ENCODE data around the gene HOXC4. TPM values are rescaled to one million over a fixed set of nuclear protein-coding genes. Genes with fewer than 3 reads are reported as not detected.

The HOXC4 gene
- total RNA-seq (under 1 TPM; 0.71 to 0.86 TPM), polyA plus RNA-seq (under 1 TPM; 0.18 to 0.31 TPM)
- long read RNA-seq, donor 1, partial matches to known transcripts, result 0 of 2 reads
- long read RNA-seq, donor 1, other reads (novel, unspliced or antisense), result 0 of 2 reads
- long read RNA-seq, donor 2, partial matches to known transcripts, result 0 of 1 reads
- long read RNA-seq, donor 2, other reads (novel, unspliced or antisense), result 0 of 1 reads
- long read RNA-seq, donor 3, result 0 reads
- long read RNA-seq, donor 4, partial matches to known transcripts, result 0 of 2 reads
- long read RNA-seq, donor 4, other reads (novel, unspliced or antisense), result 0 of 2 reads
- long read RNA-seq, donor 5, partial matches to known transcripts, result 0 of 4 reads
- long read RNA-seq, donor 5, other reads (novel, unspliced or antisense), result 0 of 4 reads

DNA sequence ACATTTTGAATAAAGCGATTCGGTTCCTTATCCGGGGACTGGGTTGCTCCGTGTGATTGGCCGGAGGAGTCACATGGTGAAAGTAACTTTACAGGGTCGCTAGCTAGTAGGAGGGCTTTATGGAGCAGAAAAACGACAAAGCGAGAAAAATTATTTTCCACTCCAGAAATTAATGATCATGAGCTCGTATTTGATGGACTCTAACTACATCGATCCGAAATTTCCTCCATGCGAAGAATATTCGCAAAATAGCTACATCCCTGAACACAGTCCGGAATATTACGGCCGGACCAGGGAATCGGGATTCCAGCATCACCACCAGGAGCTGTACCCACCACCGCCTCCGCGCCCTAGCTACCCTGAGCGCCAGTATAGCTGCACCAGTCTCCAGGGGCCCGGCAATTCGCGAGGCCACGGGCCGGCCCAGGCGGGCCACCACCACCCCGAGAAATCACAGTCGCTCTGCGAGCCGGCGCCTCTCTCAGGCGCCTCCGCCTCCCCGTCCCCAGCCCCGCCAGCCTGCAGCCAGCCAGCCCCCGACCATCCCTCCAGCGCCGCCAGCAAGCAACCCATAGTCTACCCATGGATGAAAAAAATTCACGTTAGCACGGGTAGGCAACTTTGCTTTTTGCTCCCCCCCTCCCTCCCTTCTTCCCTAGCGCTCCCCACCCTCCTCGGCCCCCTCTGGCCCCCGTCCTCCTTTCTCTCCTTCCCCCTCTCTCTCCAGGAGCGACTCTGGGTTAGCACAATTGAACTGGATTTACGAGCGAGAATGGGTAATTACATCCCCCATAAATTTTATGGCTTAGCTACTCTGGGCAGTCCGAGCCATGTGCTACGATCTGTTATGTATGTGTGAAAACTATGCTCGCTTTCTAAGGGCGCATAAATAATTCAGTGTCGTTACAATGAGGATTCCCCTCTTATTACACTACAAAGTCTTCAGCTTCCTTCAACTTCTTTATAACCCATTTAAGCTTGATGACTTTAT is at the start of gene HOXC4:
Gene HOXC4 (plus strand): TSS at position 85 of the 991 bp plus-strand sequence. CDS start 88 bp downstream, at position 173.
- H3K9me3 ChIP-seq (ENCODE audit: control insufficient read depth in 4 of 4, insufficient read depth in 3 of 4, low read length in 3 of 4), result peaks cover 0 to 3% (median 0%) of the 10 kb centered on the region in 4 donors
- H3K4me3 ChIP-seq, result no peak within 1 kb of the TSS
- H3K36me3 ChIP-seq (ENCODE audit: control insufficient read depth in 4 of 4, insufficient read depth in 4 of 4, low read length in 4 of 4), result no peaks in the 10 kb centered on the region
- H3K27ac ChIP-seq (ENCODE audit: low read depth in 1 of 2, low read length in 1 of 2), result no peak within 1 kb of the TSS
- WGBS, 2 donors, result 6% methylated on average over 40 to 52 of the region's 52 CpGs
- H3K27me3 ChIP-seq (ENCODE audit: control insufficient read depth in 3 of 3, insufficient read depth in 3 of 3, low read length in 2 of 3), result peaks cover under 1 to 88% (median 63%) of the 10 kb centered on the region in 3 donors
- H3K9ac ChIP-seq (ENCODE audit: insufficient read depth in 1 of 2, low read length in 2 of 2), result peak within 1 kb of the TSS; percentile 28 to 51
- ATAC-seq (ENCODE audit: insufficient read depth, low FRiP score) (peak; percentile 63), DNase-seq (peak; percentile 70 to 86 (median 84))
- peaks cover 0 to 64% (median 7%) of the 10 kb centered on the region in 5 donors for H3K4me1 ChIP-seq (ENCODE audit: control insufficient read depth in 5 of 5, insufficient read depth in 5 of 5, low read length in 5 of 5)
- TF ChIP-seq, protein P1, sequence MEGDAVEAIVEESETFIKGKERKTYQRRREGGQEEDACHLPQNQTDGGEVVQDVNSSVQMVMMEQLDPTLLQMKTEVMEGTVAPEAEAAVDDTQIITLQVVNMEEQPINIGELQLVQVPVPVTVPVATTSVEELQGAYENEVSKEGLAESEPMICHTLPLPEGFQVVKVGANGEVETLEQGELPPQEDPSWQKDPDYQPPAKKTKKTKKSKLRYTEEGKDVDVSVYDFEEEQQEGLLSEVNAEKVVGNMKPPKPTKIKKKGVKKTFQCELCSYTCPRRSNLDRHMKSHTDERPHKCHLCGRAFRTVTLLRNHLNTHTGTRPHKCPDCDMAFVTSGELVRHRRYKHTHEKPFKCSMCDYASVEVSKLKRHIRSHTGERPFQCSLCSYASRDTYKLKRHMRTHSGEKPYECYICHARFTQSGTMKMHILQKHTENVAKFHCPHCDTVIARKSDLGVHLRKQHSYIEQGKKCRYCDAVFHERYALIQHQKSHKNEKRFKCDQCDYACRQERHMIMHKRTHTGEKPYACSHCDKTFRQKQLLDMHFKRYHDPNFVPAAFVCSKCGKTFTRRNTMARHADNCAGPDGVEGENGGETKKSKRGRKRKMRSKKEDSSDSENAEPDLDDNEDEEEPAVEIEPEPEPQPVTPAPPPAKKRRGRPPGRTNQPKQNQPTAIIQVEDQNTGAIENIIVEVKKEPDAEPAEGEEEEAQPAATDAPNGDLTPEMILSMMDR (IDR thresholded peaks at IDR 0.05; ENCODE audit: control extremely low read depth, extremely low read depth), result no peak

DNA sequence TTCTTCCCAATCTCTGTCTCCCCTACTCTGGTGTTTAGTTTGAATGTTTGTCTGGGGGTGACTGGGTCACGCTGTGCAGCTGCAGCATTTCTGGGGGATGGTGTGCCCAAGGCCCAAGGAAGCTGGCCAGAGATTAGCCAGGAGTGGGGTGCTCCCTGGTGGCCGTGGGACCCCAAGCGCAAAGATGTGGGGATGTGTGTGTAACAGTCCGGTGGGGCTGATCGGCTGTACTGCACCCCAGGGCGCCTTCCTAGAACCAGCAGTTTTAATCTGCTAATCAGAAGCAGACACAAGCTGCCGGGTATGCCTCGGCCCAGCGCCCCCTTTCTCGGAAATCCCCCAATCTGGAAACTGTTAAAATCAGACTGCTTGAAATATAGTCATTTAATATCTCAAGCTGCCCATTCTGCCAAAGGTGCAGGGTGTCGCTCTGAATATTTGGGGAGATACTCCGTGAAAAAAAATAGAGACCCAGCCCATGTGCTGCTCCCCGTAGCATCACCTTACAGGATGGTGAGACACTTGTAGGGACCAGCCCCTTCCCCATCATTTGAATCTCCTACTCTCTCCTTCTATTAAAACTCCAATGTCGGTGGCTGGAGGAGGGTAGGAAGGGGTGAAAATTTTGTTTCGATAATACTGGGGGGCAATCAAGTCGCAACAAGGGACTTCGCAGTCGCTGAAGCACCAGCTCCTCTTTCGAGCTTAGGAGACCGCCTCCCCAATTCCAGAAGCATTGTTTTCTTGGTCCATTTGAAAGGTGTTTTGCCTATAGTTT is 49.4 kb upstream of the HOXC4 start:
- Histone ChIP-seq H3K9me3 (ENCODE audit: control insufficient read depth in 4 of 4, insufficient read depth in 3 of 4, low read length in 3 of 4) (peaks cover 0 to 3% (median 0%) of the 10 kb centered on the region in 4 donors), H3K4me3 (no peak overlapping the region), H3K27me3 (ENCODE audit: control insufficient read depth in 3 of 3, insufficient read depth in 3 of 3, low read length in 2 of 3) (peaks cover 5 to 95% (median 77%) of the 10 kb centered on the region in 3 donors), H3K27ac (ENCODE audit: low read depth in 1 of 2, low read length in 1 of 2) (no peak overlapping the region), H3K9ac (ENCODE audit: insufficient read depth in 1 of 2, low read length in 2 of 2) (no peak overlapping the region), H3K4me1 (ENCODE audit: control insufficient read depth in 5 of 5, insufficient read depth in 5 of 5, low read length in 5 of 5) (peaks cover 0 to 26% (median 3%) of the 10 kb centered on the region in 5 donors), H3K36me3 (ENCODE audit: control insufficient read depth in 4 of 4, insufficient read depth in 4 of 4, low read length in 4 of 4) (no peaks in the 10 kb centered on the region)
- TF ChIP-seq, protein P1 (IDR thresholded peaks at IDR 0.05; ENCODE audit: control extremely low read depth, extremely low read depth), result no peak
- ATAC-seq (ENCODE audit: insufficient read depth, low FRiP score) (no peak), DNase-seq (no peak)
- WGBS, 2 donors, result 25 to 26% methylated on average over 20 of the region's 20 CpGs

DNA sequence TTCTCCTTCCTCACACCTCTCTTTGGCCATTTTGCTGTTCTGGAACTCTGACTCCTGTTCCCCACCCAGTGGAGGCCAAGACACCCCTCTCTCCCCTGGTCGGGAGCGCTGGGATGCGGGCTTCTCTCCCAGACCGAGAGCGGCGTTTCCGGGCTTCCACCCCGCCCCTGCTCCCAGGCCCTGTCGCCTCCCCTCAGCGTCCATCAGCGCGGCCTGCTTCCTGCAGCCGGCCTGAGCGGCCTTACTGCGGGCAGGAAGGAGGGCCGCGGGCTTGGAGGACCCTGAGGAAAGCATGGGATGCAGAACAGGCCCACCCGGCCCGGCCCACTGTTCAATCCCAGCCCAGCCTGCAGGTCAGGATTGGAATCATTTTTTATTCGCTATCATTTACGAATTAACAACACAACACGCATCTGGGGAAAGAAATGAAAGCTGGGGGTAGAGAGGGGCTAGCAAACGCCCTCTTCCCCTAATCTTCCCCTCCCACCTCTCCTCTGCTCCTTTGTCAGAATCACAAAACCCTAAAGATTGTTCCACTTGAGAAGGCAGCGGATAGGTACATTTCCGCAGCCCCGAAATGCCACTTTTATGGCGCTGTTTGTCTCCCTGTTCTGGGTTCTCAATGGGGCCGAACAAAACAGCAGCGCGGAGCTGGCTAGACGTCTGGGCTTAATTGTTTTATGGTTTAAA is 48.6 kb upstream of the HOXC4 start:
- no peak for ATAC-seq (ENCODE audit: insufficient read depth, low FRiP score)
- peaks cover 9 to 95% (median 77%) of the 10 kb centered on the region in 3 donors for H3K27me3 ChIP-seq (ENCODE audit: control insufficient read depth in 3 of 3, insufficient read depth in 3 of 3, low read length in 2 of 3)
- no peaks in the 10 kb centered on the region for H3K36me3 ChIP-seq (ENCODE audit: control insufficient read depth in 4 of 4, insufficient read depth in 4 of 4, low read length in 4 of 4)
- peak in 1 of 3 donors; percentile 37 for DNase-seq
- WGBS, 2 donors, result 16 to 18% methylated on average over 31 of the region's 31 CpGs
- no peak overlapping the region for H3K27ac ChIP-seq (ENCODE audit: low read depth in 1 of 2, low read length in 1 of 2)
- TF ChIP-seq, protein P1 (IDR thresholded peaks at IDR 0.05; ENCODE audit: control extremely low read depth, extremely low read depth), result no peak
- H3K9ac ChIP-seq (ENCODE audit: insufficient read depth in 1 of 2, low read length in 2 of 2), result no peak overlapping the region
- H3K4me3 ChIP-seq, result no peak overlapping the region
- peaks cover 0 to 27% (median 3%) of the 10 kb centered on the region in 5 donors for H3K4me1 ChIP-seq (ENCODE audit: control insufficient read depth in 5 of 5, insufficient read depth in 5 of 5, low read length in 5 of 5)
- peaks cover 0 to 3% (median 0%) of the 10 kb centered on the region in 4 donors for H3K9me3 ChIP-seq (ENCODE audit: control insufficient read depth in 4 of 4, insufficient read depth in 3 of 4, low read length in 3 of 4)
